Spleen (tissue), 11 donors: ENCODE data around the gene ECT2L. TPM values are rescaled to one million over a fixed set of nuclear protein-coding genes. Genes with fewer than 3 reads are reported as not detected.
"Not testable (repeated sequence)": the region's sequence is repeated elsewhere in the genome, so short reads cannot be mapped to it uniquely, and the experiment has no call there.

Experiments
- DNase-seq: peaks from one replicate; pipeline ENCODE4 v3.0.0-alpha.2; 2020
- H3K27ac ChIP-seq, 8 donors: fragments of 200-600 bp; sonication (generic) in 7 of 8; 1 replicate in 4 of 8; 2 replicates in 4 of 8; pipeline versions ENCODE4 v1.5.0 to v1.8.0; 2016 to 2021; ENCODE audit warnings: inconsistent platforms in 4 of 8, mild to moderate bottlenecking in 4 of 8, moderate library complexity in 1 of 8
- H3K27me3 ChIP-seq, 7 donors: fragments of 200-600 bp; sonication (generic) in 6 of 7; replicated peaks in 1 of 7; 1 replicate in 4 of 7; 2 replicates in 3 of 7; pipeline versions ENCODE4 v1.5.0 to v1.8.0; 2016 to 2021; ENCODE audit warnings: inconsistent platforms in 3 of 7, mild to moderate bottlenecking in 1 of 7
- H3K36me3 ChIP-seq, 6 donors: fragments of 200-600 bp; sonication (generic) in 5 of 6; 1 replicate in 4 of 6; 2 replicates in 2 of 6; pipeline versions ENCODE4 v1.5.0 to v1.8.0; 2016 to 2021; ENCODE audit warnings: inconsistent platforms in 2 of 6
- H3K4me1 ChIP-seq, 6 donors: fragments of 200-600 bp; sonication (generic) in 5 of 6; 1 replicate in 3 of 6; 2 replicates in 3 of 6; pipeline versions ENCODE4 v1.5.0 to v1.8.0; 2016 to 2021; ENCODE audit warnings: inconsistent platforms in 3 of 6
- H3K4me3 ChIP-seq, 8 donors: fragments of 200-600 bp; sonication (generic) in 7 of 8; 1 replicate in 4 of 8; 2 replicates in 4 of 8; pipeline versions ENCODE4 v1.5.0 to v1.8.0; 2016 to 2021; ENCODE audit warnings: inconsistent platforms in 4 of 8, mild to moderate bottlenecking in 4 of 8, moderate library complexity in 2 of 8
- H3K9me3 ChIP-seq, 8 donors: fragments of 200-600 bp; sonication (generic) in 7 of 8; 1 replicate in 4 of 8; 2 replicates in 4 of 8; pipeline versions ENCODE4 v1.5.0 to v1.8.0; 2016 to 2021; ENCODE audit warnings: inconsistent platforms in 4 of 8
- CTCF ChIP-seq, 11 experiments: fragments of 200-600 bp in 7 of 11; fragments of 450-650 bp in 4 of 11; sonication (generic) in 4 of 11; IDR thresholded peaks in 8 of 11; conservative IDR thresholded peaks in 3 of 11; 1 replicate in 7 of 11; 2 replicates in 4 of 11; pipeline versions ENCODE4 v1.4.0 to v1.8.0; 2016 to 2021; ENCODE audit warnings: antibody characterized with exemption in 11 of 11, inconsistent platforms in 4 of 11, mild to moderate bottlenecking in 1 of 11
- POLR2A ChIP-seq, 3 donors: fragments of 450-650 bp; IDR thresholded peaks; one replicate each; pipeline ENCODE4 v1.5.1; 2017; ENCODE audit warnings: antibody characterized with exemption in 3 of 3, mild to moderate bottlenecking in 1 of 3
- POLR2AphosphoS5 ChIP-seq, 3 donors: sonication (generic); formaldehyde crosslinking; IDR thresholded peaks; one replicate each; pipeline ENCODE4 v1.5.1; 2017; ENCODE audit warnings: antibody characterized with exemption in 3 of 3
- WGBS, 5 donors: extraction: QIAGEN DNeasy Blood & Tissue Kit in 3 of 5; methylation state at CpG; one replicate each; pipeline versions ENCODE4 v1.1.5 to v1.1.7; 2013 to 2018; 5-methylcytosine and 5-hydroxymethylcytosine counted together
- intact Hi-C: fragments of 100-400 bp; cut with DNase I; formaldehyde crosslinking; loops from one replicate; pipeline ENCODE4 v1.15.0; 2023; ENCODE audit warnings: low total_unique reads
- polyA plus RNA-seq, 3 donors: library from polyadenylated mRNA; stranded (reverse); fragments of 200-250 nt; gene quantifications; one replicate each; pipeline ENCODE4 v1.2.1, GENCODE V29; 2013
- total RNA-seq, 7 donors: library from RNA; depleted of rRNA in 3 of 7; stranded (reverse); fragments of >200 nt in 3 of 7; fragmentation: NEBNext Ultra II Directional in 4 of 7; extraction: Animal tissue kit (Norgen Biotek cat#: 25700) in 4 of 7; gene quantifications; one replicate each; pipeline versions ENCODE4 v1.1.0 to v1.2.1, GENCODE V29; 2016 to 2021
- donor health status: healthy with polysubstance abuse.
- donor health status: DM: no; HTN: no; CAD: no; lungs with moderate emphysema.
- donor health status: DM: no; HTN: no; CAD: no.
- donor health status: Bipolar disorder and iron deficiency.
- donor health status: healthy.
- donor health status: DM: no; HTN: no; CAD: no.
- donor health status: DM: yes; HTN: yes; CAD: no.

The ECT2L gene
- total and polyA plus RNA-seq, 10 donors, result 0.12 to 0.17 (median 0.13) TPM; not detected in 7

GRCh38 chr6:138923561-138923960 lies 127.7 kb downstream of the ECT2L start:
- intact Hi-C loops, result no loop called here
- no peaks in the 10 kb centered on the region for H3K9me3 ChIP-seq
- H3K4me1 ChIP-seq, result no peaks in the 10 kb centered on the region
- H3K4me3 ChIP-seq, result no peak overlapping the region
- no peak overlapping the region for H3K27ac ChIP-seq
- no peaks in the 10 kb centered on the region for H3K27me3 ChIP-seq
- DNase-seq, result no peak
- H3K36me3 ChIP-seq, result peaks cover 0 to 75% (median 18%) of the 10 kb centered on the region in 6 donors
- TF ChIP-seq POLR2AphosphoS5 (IDR thresholded peaks at IDR 0.05) (no peak), POLR2A (IDR thresholded peaks at IDR 0.05) (no peak), CTCF (IDR thresholded peaks at IDR 0.05 in 8 of 11, conservative IDR thresholded peaks at IDR 0.05 in 3 of 11) (no peak)

GRCh38 chr6:138925806-138926205 lies 129.9 kb downstream of the ECT2L start:
- Histone ChIP-seq H3K4me3 (no peak overlapping the region), H3K36me3 (peaks cover 0 to 66% (median 13%) of the 10 kb centered on the region in 6 donors), H3K9me3 (no peaks in the 10 kb centered on the region), H3K27ac (no peak overlapping the region), H3K4me1 (no peaks in the 10 kb centered on the region), H3K27me3 (no peaks in the 10 kb centered on the region)
- TF ChIP-seq POLR2A (IDR thresholded peaks at IDR 0.05), result no peak
- TF ChIP-seq CTCF (IDR thresholded peaks at IDR 0.05 in 8 of 11, conservative IDR thresholded peaks at IDR 0.05 in 3 of 11), result no peak
- TF ChIP-seq POLR2AphosphoS5 (IDR thresholded peaks at IDR 0.05), result no peak
- intact Hi-C loops, result no loop called here
- 88 to 97% (median 92%) methylated on average over 2 of the region's 2 CpGs for WGBS, 5 donors
- no peak for DNase-seq

- Histone ChIP-seq H3K36me3 (peaks cover 0 to 61% (median 9%) of the 10 kb centered on the region in 6 donors), H3K9me3 (no peaks in the 10 kb centered on the region), H3K4me3 (no peak overlapping the region), H3K4me1 (peaks cover 0 to 1% (median 0%) of the 10 kb centered on the region in 6 donors), H3K27ac (no peak overlapping the region), H3K27me3 (no peaks in the 10 kb centered on the region)
- 97 to 99% (median 99%) methylated on average over 3 of the region's 3 CpGs for WGBS, 5 donors
- intact Hi-C loops, result no loop called here
- TF ChIP-seq POLR2AphosphoS5 (IDR thresholded peaks at IDR 0.05) (no peak), POLR2A (IDR thresholded peaks at IDR 0.05) (no peak), CTCF (IDR thresholded peaks at IDR 0.05 in 8 of 11, conservative IDR thresholded peaks at IDR 0.05 in 3 of 11) (no peak)
- DNase-seq, result no peak
Measured at GRCh38 chr6:138926579-138926978, 130.7 kb downstream of the ECT2L start.

- 68 to 95% (median 77%) methylated on average over 1 of the region's 1 CpG for WGBS, 5 donors
- intact Hi-C loops, result no loop called here
- Histone ChIP-seq H3K36me3 (peaks cover 0 to 52% (median 11%) of the 10 kb centered on the region in 6 donors), H3K4me3 (no peak overlapping the region), H3K27me3 (no peaks in the 10 kb centered on the region), H3K27ac (no peak overlapping the region), H3K4me1 (peaks cover 0 to 13% (median 0%) of the 10 kb centered on the region in 6 donors), H3K9me3 (no peaks in the 10 kb centered on the region)
- TF ChIP-seq CTCF (IDR thresholded peaks at IDR 0.05 in 8 of 11, conservative IDR thresholded peaks at IDR 0.05 in 3 of 11) (no peak), POLR2AphosphoS5 (IDR thresholded peaks at IDR 0.05) (no peak), POLR2A (IDR thresholded peaks at IDR 0.05) (no peak)
- DNase-seq, result no peak
Measured at GRCh38 chr6:138931660-138932059, 135.8 kb downstream of the ECT2L start.

GRCh38 chr6:138936873-138937272 lies 141.0 kb downstream of the ECT2L start:
- H3K27me3 ChIP-seq, DNase-seq, H3K4me3 ChIP-seq, H3K27ac ChIP-seq, H3K4me1 ChIP-seq, intact Hi-C loops: not testable (repeated sequence)
- 97 to 100% (median 100%) methylated on average over 1 of the region's 1 CpG for WGBS, 5 donors
- Histone ChIP-seq H3K36me3 (peaks cover 0 to 72% (median 16%) of the 10 kb centered on the region in 6 donors), H3K9me3 (peaks cover 0 to 11% (median 0%) of the 10 kb centered on the region in 8 donors)
